ENCODE measurements around the gene WNT3A.

Gene WNT3A

DNA sequence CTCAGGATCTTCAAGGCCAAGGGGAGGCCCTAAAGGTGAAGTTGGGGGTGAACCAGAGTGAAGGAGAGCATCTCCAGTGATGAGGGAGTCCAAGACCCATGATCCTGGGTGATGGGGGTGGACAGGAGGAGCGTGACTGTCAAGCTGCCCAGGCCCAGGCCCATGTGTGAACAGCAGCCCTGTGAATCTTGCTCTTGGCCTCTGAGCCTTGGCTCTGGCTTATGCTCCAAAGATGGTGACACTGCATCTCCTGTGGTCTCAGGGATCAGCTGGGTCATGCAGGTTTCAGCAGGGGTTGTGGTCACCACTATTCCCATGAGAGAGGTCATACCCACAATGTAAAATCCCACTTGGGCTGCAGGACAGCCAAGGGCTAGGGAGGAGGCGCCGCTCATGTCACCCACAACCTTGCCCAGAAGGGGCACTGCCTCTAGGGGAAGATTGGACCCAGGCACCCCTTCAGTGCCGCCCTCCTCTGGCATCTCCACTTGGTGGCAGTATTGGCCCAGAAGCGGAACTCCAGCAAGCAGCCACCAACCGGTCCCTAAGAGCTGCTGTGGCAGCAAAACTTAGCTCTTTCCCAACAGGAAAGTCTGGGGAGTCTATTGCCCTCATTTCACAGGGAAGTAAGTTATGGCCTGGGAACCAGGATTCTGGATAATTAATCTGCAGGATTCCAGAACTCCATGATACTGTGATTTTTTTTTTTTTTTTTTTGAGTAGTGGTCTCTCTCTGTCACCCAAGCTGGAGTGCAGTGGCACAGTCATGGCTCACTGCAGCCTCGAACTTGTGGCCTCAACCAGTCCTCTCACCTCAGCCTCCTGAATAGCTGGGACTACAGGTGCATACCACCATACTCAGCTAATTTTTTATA is 7.5 kb upstream of the WNT3A start:
- DNase-seq = peak; percentile 64

- DNase-seq = no peak
Measured at GRCh38 chr1:228000416-228000815, 6.4 kb upstream of the WNT3A start.

- DNase-seq = no peak
Measured at GRCh38 chr1:228000836-228001563, 5.8 kb upstream of the WNT3A start.

GRCh38 chr1:228001738-228002535 is 4.9 kb upstream of the WNT3A start:
- DNase-seq = no peak

- no peak for DNase-seq
Measured at GRCh38 chr1:228002792-228003191, 4.0 kb upstream of the WNT3A start.

- DNase-seq = no peak
Measured at GRCh38 chr1:228003461-228004330, 3.1 kb upstream of the WNT3A start.

DNA sequence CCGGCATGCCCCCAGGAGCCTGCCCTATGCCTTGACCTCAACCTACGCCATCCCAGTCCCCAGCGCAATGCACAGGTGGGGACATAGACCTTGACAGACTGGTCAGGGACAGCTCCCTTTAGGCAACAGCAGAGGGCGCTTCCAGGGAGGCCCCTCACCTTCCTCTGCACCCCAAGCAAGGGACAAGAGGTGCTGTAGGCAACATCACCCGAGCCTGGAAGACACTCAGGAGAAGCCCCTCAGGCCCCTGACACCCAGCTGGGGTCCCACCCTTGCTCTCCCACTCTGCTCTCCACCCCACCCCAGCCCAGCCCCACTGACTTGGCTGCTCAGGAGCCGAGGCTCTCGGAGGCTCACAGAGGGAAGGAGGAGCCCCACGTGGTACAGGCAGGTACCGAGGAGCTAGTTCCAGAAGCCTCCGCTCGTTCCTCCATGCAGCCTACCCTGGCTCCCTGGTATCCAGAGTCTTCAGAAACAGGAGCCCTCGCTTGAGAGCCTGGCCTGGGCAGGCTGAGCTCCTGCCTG is 2.4 kb upstream of the WNT3A start:
- no peak for DNase-seq

- DNase-seq = no peak
Measured at GRCh38 chr1:228004856-228005462, 1.8 kb upstream of the WNT3A start.

DNA sequence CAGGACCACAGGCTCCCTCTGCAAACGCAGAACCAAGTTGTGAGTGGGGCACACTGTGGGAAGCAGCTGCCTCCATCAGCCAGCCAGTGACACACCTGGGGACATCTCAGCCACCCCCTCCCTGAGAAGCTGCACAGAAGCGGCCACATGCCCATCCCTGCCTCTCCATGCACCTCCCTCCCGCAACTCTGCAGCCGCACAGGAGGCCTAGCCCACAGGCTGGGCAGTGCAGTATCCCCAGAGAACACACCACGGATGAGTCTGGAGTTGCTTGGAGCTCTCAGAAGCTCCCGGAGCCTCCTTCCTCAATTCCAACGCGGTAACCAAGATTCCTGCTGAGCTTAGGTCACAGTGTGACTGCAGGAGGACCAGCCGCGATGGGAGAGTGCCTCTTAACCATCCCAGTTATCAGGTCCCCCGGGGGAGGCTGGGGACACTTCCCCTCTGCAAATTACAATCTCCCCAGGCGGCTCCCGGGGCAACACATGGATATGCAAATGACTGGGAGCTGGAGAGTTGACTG is 1.2 kb upstream of the WNT3A start:
- DNase-seq = no peak

DNA sequence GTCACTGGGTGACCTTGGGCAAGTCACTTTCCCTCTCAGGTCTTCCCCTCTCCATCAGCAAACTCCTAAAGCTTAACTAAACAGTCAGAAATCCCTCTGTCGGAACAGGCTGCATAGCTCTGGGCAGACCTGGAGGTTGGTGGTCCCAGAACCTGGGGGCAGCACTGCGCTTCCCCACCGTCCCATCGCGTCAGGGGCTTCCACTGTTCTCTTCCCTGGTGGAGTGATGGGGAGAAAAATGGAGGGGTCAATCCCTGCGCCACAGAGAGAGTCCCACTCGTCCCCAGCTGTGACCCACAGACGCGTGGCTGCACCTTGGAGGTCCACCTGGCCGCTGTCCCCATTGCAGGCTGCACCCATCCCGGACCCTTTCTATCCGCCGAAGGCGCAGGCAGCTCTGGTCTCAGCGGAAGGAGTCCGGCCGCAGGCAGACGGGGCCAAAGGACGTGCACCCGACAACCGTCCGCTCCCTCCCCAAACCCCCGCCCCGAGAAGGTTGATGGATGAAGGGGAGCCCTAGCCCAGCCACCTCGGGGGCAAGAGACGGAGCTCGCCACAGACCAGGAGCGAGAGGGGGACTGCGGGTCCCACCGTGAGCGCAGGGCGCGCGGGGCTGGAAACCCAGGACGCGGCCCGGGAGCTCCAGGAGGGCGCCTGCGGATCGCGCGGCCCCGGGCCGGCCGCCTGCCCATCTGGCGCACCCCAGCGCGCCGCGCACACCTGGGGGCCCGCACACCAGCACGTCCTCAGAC is 588 bp upstream of the WNT3A start:
- DNase-seq = no peak

DNA sequence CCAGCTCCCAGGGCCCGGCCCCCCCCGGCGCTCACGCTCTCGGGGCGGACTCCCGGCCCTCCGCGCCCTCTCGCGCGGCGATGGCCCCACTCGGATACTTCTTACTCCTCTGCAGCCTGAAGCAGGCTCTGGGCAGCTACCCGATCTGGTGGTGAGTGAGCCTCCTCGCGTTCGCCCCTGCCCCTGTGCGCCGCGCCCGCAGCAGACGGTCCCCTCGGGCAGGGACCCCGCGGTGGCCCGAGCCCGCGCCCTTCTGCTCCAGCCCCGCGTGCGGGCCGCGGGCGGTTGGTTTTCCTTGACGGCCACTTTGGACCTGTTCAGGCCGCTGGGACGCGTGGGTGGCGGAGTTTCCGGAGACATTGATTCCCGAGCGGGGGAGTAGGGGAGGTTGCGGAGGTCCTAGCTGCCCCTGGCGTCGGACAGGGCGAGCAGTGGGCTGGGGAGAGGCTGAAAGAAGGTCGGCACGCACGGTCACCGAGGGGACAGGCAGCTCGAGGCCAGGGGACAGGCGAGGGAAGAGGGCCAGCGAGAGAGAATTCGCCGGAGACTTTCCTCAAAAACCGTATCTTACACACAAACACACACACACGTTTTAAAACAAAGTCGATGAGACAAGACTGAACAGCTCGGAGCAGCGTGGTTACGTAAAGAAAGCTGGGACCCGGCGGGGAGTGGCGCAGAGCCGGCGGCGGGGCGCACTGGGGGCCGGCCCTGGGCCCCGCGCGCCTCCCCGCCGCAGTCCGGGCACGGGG is 427 bp downstream of the WNT3A start:
- no peak for DNase-seq

DNA sequence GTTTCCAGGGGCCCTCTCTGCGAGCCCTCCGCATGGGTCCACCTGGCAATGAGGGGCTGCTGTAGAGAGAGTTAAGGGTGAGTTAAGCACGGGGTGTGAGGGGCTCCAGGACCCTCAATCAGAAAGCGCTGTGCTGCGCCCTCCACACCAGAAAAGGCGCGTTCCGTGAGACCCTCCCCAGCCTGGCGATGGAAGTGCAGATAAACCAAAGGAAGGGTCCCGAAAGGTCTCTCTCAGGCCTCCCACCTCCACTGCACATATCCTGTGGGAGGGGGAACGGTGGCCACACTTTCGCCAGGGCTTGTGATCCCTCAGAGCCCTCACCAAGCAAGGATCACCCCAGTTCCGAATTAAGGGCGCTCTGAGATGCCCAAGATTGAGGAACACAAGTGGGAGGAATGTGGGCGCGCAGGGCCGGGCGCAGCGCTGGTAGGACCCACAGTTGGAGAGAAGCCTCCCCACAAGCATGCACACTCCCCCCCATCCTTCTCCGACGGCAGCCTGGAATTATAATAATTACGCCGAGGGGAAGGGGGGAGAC is 1.1 kb downstream of the WNT3A start:
- no peak for DNase-seq

DNA sequence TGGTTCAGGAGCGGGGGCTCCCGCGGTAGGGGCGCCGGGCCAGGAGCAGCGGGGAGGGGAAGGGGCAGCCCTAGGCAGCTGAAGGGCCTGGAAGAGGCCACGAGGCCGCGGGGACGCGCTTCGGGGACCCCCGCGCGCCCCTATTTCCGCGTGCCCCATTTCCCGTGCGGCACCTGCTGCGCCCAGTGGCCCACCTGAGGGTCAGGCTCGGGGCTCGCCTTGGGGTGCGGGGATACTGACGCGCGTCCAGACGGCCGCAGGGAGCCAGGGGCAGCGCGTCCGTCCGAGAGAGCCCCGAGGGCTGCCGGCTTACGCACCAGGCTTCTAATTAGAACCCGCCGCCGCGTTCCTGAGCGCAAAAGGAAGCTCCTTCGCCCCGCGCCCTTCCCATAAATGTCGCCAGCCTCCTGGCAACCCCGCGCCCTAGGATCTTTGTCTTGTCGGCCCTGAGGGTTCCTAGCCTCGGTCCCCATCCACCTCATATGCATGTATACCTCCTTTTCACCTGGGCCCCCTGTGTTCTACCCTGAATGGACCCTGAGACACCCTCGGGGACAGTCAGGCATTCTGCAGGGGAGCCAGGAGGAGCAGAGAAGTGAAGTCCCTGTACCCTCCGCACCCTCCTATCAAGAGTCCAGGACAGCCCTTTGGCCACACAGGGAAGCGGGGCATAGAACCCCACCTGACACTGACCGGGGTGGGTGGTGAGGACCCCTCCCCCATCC is 1.8 kb downstream of the WNT3A start:
- DNase-seq = no peak

DNA sequence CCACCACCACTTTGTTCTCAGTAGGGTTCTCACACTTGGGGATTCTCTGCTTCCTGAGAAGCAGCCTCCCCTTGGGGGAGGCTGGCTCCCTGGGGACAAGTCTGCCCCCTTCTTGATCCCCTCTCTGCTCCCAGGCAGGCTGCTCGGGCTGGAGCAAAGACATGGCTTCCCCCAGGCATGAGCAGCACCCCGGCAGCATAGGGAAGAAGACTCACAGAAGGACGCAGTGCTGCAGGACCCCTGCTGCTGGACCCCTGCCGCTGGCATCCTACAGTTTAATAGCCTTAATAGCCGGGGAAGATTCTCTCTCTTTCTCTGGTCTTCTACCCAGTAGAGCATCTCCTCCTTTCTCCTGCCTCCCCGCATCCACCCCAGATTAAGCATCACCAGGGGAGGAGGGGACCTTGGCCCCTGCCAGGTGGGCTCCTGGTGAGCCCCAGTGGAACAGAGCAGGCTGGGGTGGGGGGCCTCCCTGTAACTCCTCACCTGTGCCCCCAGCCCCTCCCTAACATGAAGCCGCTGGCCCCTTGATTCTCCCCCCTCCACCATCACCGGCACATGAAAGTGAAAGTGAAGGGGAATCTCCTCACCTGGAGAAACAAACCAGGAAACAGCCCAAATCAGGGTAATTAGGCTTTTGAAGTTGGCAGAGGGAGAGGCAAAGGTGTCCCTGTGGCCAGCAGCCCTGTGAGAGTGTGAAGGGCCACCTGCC is 2.5 kb downstream of the WNT3A start:
- no peak for DNase-seq

GRCh38 chr1:228009828-228010775 is 3.3 kb downstream of the WNT3A start:
- DNase-seq = no peak

GRCh38 chr1:228010921-228011320 is 4.1 kb downstream of the WNT3A start:
- DNase-seq = no peak

- no peak for DNase-seq
Measured at GRCh38 chr1:228011721-228012311, 5.0 kb downstream of the WNT3A start.

Measured in kidney glomerular epithelial cell (primary cell).